NCI-H226 (cell line): Measurements from ENCODE around the gene AVEN.
"Not testable (repeated sequence)": the region's sequence is repeated elsewhere in the genome, so short reads cannot be mapped to it uniquely, and the experiment has no call there.

Source experiments
- DNase-seq: peaks from one replicate; pipeline ENCODE4 v3.0.0-alpha.2; 2015

The AVEN gene

DNA sequence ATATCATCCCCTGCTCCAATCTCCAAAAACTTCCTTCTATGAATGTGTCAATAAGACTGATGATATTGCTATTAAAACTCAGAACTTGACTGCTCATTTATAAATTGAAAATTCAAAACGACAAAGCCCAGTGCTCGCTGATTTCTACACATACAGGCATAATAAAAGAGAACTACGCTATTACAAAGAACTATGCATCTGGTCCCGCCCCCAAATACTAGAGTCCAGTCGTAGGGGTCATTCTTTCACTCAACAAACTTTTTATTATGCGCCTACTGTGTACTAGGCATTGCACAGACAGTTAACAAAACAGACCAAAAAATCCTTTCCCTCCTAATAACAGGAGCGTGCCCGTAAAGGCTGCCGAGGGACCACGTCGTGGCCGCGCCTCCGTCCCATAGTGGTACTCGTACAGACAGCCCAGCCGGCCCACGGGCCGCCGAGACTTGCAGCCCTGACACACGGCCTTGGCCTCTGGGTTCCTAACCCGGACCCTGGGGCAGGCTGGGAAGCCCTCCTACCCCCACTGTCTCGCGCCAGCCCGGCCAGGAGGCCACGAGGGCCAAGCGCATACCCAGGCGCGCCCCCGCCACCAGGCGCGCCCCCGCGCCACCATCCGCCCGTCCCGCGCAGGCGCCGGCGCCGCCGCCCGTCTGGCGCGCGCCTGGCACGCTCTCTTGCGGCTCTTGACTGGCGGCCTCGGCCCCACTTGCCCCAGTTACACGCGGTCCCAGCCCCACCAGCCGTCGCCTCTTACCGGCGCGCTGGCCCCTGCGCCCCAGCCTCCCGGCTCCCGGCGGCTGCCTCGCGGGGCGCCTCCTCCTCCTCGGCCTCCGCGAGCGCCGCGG lies 757 bp downstream of the AVEN start:
- peak; percentile 50 for DNase-seq

DNA sequence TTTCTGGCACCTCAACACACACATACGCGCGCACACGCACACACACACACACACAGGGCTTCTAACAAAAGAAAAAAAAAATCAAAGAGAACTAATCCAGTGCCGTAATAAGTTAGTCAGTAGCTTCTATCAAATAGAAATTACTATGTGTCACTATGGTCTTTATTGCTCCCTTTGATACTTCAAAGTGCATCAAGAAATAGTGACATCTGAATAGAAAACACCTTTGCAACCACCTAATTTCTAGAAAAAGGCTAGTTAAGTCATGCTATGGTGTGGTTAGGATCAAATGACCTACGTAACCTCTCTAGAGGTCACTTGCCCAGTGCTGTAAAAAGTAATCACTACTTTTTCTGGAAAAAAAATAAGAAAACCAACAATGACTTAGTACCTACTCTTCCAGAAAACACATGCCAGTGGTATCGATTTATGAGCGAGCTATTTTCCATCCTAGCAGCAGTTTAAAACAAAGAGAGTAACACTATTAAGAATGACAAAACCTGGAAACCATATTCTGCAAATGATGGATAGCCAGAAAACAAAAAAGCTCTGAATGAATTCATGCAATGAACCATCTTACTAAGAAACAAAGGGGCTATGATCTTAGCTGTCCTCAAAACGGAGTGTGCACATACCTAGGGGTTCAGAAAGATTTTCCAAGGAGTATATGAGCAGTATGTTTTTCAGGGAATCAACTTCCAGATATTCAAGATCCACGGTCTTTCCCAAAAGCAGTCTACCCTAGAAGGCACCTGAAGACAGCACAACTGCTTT lies 6.8 kb downstream of the AVEN start:
- DNase-seq, result no peak

DNA sequence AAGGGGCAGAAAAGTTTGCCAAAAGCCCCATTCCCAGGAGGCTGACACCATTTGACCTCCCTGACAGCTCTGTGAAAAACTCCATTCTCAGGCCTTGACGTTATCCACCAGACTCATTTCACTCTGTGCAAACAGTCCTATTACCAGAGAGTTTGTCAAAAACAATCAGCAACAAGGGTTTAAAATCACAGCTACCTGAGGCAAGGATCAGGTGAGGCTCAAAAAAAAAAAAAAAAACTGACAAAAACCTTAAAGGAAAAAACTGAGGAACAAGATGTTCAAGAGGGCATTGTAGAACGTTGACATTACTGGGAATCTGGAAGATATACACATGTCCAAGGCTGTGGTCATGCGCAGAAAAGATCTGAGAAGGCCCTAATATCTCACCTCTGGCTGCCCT lies 11.4 kb downstream of the AVEN start:
- no peak for DNase-seq

DNA sequence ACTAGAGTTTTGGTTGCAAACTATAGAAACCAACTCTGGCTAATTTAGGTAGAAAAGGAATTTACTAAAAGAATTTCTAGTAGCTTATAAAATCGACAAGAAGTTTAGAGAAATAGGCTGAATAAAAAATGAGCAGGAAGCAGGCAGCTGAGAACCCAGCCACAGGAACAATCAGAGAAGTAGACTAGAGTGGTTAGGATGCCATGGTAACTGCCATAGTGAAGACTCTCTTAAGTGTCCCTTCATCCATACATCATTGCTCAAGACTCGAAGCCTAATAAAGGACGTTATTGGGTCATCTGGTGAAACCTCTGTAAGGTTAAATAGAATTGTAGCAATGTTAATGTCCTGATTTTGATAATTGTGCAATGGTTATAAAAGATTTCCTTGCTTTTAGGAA lies 13.8 kb downstream of the AVEN start:
- DNase-seq, result no peak

DNA sequence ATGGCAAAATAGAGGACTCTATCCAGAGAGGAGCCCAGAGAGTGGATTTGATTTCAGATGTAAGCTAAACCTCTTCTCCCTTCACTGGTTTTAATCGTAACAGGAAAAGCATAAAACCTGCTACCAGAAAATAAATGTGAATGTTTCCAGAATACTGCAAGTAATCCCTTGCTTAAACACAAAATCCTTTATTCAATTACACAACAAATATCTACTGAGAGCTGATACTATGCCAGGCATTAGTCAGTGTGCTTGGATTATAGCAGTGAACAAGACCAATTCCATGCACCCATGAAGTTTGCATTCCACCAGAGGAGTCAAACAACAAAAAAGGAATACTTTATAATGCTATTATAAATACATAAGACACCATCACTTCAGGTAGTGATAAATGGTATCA lies 15.1 kb downstream of the AVEN start:
- DNase-seq, result no peak

DNA sequence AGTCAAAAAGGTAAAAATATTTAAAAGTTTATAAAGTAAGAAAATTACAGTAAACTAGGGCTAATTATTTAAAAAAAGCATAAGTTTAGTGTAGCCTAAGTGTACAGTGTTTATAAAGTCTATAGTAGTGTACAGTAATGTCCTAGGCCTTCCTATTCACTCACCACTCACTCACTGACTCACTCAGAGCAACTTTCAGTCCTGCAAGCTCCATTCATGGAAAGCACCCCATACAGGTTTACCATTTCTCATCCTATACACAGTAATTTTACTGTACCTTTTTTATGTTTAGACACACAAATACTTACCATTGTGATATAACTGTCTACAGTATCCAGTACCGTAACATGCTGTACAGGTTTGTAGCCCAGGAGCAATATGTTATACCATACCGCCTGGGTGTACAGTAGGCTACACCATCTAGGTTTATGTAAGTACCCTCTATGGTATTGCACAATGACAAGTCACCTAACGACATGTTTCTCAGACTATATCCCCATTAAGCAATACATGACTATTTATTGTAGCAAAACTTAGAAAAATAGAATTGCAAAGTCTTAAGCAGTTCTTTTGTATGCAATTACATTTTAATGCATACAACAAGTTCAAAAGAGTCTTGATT lies 19.5 kb downstream of the AVEN start:
- no peak for DNase-seq

DNA sequence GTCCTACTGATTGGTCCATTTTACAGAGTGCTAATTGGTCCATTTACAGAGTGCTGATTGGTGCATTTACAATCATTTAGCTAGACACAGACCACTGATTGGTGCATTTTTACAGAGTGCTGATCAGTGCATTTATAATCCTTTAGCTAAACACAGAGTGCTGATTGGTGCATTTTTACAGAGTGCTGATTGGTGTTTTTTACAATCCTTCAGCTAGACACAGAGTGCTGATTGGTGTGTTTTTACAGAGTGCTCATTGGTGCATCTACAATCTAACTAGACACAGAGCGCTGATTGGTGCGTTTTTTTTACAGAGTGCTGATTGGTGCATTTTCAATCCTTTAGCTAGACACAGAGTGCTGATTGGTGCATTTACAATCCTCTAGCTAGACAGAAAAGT lies 20.3 kb downstream of the AVEN start:
- not testable (repeated sequence) for DNase-seq

DNA sequence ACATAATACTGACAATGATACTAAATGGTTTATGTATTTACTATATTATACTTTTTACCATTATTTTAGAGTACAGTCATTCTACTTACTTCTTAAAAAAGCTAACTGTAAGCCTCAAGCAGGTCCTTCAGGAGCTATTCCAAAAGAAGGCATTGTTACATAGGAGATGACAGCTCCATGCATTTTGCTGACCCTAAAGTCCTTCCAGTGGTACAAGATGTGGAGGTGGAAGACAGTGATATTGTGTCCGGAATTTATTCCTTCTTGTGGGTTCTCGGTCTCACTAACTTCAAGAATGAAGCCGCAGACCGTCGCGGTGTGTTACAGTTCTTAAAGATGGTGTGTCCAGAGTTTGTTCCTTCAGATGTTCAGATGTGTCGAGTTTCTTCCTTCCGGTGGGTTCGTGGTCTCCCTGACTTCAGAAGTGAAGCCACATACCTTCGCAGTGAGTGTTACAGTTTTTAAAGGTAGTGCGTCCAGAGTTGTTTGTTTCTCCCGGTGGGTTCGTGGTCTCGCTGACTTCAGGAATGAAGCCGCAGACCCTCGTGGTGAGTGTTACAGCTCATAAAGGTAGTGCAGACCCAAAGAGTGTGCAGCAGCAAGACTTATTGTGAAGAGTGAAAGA lies 20.9 kb downstream of the AVEN start:
- no peak for DNase-seq

DNA sequence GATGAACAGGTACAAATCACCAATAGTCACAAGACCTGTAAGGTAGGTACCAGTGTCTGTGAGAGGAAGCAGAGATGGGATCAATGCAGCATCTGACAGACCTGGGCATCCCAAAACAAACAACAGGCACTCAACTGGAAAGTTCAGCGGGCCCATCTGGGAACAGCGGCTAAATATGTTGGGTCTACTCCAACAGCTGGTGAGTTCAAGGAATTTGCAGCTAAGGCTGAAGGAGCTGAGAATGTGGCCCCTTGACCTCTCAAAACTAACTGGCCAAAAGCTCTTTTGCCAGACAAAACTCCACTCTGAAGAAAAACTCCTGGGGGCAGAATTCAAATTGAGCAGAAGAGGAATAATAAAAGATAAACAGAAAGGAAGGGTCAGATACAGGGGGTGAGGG lies 24.4 kb downstream of the AVEN start:
- DNase-seq, result no peak

DNA sequence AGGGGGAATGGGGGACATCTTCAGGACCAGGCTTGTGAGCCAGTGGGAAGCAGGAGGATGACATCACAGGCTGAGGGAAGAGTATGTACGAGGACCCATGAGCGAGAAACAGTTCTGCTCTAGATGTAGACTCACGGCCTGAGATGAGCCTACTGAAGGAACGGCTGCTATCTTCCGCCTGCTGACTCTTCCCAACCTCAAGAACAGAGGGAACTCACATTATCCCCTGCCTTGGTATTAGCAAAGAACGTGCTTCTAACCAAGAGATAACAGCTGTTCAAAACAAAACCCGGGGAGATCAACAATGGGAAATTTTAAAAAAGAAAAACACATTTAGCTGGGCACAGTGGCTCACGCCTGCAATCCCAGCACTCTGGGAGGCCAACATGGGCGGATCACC lies 25.3 kb downstream of the AVEN start:
- no peak for DNase-seq

DNA sequence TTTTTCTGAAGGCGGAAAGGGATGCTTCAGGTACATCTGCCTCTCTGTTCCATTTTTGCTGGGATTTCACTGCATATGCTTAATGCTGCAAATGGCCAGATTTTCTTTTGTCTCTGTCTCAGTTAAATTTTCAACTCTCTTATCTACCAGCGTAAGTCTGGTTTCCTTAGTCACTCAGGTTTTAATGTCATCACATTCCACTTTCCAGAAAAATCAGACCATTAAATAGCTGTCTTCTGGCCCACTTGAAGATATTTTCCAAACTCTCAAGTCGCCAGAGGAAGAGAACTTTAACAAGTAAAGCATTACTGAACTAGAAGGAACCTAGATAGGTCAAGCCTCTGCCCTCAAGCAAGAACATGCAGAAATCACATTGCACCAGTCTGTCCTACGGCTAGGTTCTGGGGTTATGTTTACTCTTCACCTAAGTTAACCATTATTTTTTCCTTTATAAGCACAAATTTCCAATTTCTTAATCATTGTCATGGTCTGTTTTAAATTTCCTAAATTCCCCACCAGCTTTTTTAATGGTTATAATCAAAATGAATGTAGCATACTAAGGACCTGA lies 26.5 kb downstream of the AVEN start:
- DNase-seq, result no peak

DNA sequence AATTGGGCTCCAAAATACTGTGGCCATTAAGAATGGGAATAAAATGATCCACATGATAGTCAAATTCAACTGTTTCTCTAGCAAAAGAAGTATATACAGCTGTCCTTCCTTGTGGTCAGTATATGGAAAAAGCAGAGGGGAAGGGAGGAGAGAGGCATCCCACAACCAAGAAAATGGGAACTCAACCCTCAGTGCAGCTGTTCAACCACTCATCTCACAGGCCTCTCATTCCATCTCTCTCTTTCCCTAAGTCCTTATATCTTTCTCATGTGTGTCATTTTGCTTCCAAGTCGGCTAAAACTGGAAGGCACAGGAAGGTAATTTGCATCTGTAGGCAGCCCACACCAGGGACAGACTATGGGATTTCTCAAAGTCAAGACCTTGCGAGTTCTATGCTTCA lies 27.5 kb downstream of the AVEN start:
- DNase-seq, result no peak

DNA sequence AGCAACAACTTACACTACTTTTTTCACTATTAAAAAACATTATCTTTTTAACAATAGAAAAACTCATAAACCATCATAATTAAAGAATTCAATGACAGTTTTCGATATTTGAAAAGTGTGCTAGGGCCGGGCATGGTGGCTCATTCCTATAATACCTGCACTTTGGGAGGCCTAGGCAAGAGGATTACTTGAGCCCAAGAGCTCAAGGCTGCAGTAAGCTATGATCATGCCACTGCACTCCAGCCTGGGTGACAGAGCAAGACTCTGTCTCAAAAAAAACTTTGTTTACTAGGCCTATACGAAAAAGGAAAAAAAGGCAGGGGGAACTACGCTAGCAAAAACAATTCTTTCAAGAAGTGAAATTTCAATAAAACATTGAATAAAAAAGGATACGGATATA lies 28.1 kb downstream of the AVEN start:
- no peak for DNase-seq

DNA sequence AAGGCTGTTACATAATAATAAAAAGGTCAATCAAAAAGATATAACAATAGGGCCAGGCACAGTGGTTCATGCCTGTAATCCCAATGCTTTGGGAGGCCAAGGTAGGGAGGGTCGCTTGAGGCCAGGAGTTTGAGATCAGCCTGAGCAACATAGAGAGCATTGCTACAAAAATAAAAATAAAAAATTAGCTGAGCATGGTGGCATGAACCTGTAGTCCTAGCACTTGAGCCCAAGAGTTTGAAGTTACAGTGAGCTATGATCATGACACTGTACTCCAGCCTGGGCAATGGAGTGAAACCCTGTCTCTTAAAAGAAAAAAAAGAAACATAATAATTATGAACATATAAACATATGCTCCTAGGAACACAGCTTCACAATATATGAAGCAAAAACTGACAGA lies 29.3 kb downstream of the AVEN start:
- no peak for DNase-seq

DNA sequence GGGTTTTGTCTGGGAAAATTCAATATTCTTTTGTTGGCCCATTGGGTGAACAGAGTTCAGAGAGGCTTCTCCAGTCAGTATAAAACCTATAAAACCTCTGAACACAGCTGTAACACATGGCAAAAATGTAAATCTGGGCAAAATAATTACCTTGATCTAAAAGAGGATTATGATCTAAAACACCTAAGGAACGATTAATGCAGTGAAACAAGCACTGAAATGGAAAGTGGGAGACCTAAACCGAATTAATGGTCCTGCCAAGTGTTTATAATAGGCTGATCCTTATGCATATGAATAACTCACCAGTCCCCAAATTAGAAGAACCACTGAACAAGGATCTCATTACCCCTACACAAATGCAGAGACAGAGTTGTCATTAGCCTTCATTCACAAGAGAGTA lies 32.6 kb downstream of the AVEN start:
- DNase-seq, result no peak

DNA sequence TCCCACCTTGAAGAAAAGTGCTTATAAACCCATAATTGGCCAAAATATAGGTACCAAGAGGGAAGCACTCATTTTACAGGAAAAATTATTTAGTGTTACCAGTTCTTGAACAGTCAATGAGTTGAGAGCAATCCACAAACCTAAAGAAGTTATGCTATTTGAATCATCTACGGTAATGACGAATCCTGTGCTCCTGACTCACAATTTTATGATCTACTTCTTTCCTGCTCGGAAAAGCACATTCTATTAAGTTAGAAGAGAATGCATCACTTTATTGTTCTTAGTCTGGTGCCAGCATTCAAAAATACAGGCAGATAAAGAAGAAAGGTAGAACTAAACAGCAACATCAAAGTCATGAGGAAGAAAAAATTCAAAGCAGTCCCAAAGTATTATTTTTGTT lies 37.5 kb downstream of the AVEN start:
- DNase-seq, result no peak

DNA sequence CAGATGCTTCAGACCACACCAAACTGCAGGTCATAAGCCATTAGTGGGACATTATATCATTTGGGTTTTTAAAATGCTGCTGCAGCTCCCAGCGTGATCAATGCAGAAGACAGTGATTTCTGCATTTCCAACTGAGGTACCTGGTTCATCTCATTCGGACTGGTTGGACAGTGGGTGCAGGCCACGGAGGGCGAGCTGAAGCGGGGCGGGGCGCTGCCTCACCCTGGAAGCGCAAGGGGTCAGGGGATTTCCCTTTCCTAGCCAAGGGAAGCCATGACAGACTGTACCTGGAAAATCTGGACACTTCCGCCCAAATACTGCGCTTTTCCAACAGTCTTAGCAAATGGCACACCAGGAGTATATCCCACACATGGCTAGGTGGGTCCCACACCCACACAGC lies 43.3 kb downstream of the AVEN start:
- DNase-seq, result not testable (repeated sequence)

DNA sequence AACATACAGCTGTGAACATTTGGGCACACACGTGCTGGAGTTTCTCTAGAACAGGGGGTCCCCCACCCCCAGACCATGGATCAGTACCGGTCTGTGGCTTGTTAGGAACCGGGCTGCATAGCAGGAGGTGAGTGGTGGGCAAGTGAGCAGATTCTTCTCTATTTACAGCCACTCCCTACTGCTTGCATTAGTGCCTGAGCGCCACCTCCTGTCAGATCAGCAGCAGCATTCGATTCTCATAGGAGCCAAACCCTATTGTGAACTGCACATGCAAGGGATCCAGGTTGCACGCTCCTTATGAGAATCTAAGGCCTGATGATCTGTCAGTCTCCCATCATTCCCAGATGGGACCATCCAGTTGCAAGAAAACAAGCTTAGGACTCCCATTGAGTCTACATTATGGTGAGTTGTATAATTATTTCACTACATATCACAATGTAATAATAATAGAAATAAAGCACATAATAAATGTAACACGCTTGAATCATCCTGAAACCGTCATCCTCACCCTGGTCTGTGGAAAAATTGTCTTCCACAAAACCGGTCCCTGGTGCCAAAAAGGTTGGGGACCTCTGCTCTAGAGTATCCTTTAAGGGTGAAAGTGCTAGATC lies 44.9 kb downstream of the AVEN start:
- peak; percentile 13 for DNase-seq

DNA sequence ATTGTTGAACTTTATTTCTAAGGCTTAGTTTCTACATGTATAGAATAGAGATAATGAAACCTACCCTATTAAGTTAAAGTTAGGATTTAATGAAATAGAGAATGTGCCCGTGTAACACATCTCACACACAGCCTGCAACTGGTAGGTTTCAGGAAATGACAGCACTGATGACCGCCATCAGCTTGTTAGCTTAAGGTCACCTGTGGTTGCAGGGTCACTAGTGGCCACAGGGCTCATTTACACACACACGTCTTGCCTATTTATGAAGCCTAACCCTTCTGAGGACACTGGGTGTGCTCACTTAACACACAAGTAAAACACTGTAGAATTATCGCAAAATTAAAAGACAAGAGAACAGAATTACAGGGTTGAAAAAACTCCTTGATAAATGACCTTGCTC lies 50.6 kb downstream of the AVEN start:
- DNase-seq, result no peak

DNA sequence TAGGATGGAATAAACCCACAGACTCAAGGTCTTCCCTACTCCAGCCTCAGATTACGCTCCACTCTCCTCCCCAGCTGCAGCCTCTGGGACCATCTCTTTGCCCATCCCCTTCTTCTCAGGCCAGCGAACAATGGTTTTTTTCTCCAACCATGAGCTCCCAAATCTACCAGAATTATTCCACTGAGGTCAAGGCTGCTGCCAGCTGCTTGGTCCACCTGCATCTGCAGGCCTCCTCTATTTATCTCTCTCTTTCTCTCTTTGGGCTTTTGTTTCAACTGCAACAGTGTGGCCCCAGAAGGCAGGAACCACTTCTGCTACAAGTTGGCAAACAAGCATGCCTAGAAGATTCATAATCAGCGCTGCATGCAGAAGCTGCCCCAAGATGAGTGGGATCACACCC lies 51.6 kb downstream of the AVEN start:
- no peak for DNase-seq

DNA sequence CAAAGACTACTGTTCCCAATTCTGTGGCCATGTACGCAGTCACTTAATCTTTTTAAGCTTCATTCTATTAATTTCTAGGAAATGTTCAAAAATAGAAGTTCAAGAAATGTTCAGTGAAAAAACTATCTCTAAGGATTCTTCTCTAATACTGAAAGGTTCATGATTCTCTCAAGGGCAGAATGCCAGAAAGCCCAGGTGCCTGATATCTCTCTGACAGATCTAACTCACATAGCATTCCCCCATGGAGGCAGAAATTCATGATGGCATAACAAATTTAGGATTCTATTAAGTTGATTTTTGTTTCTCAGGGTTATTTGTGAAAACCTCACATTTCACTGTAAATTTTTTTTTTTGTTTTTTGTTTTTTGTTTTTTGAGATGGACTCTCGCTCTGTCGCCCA lies 53.3 kb downstream of the AVEN start:
- no peak for DNase-seq

DNA sequence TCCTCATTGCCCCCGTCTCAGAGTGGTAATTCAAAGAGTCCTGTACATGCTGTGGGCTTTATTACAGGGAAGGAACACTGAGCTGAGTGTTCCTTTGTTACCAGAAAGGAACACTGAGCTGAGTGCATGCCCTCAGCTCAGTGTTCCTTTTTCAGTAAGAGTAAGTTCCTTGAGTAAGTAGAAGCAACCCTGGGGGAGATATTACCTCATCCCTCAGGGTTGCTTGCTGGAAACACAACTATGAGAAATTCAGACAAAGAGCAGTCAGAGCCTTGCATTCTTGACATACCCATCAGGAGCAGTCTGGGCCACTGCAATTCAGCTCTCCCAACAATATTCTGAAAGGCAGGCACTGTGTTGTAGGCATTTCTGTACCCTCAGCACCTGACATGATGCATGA lies 53.7 kb downstream of the AVEN start:
- peak; percentile 65 for DNase-seq

DNA sequence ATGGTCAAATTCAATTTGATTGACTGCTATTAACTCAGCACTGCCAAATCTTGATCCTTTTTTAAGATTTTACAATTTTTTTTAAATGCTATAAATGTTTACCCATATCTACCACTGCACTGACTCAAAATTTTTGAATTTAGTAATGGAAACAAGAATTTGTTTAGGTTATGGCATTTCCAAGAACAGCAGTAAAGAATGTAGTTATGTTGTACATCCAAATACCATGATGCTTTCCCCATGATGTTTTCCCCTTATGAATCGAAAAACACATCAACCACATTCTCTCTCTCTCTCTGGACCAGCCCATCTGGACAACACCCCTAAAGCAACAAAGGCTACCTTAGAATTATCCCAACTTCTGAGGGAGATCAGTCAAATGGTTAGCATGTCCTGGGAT lies 56.5 kb downstream of the AVEN start:
- DNase-seq, result no peak
